HepG2 (cell line): Measurements from ENCODE around the gene TRIM67. TPM values are rescaled to one million over a fixed set of nuclear protein-coding genes. Genes with fewer than 3 reads are reported as not detected.

Experiments
- CCAR2 ChIP-seq: fragments of 200-400 bp; formaldehyde crosslinking; optimal IDR thresholded peaks from 2 replicates; pipeline ENCODE3; 2018; ENCODE audit warnings: low read depth, mild to moderate bottlenecking, low read length, moderate library complexity
- CCDC6 ChIP-seq: sonication (generic); formaldehyde crosslinking; IDR thresholded peaks from 2 replicates; pipeline ENCODE4 v1.8.1; 2022; ENCODE audit warnings: mild to moderate bottlenecking, missing genetic modification reagents, moderate library complexity
- CREM ChIP-seq, 2 experiments: sonication (generic) in 1 of 2; formaldehyde crosslinking in 1 of 2; IDR thresholded peaks; 2 replicates each; pipeline versions ENCODE4 v1.4.0 to v1.6.1; 2016 to 2020; ENCODE audit warnings: antibody characterized with exemption in 1 of 2, mild to moderate bottlenecking in 1 of 2, missing genetic modification reagents in 1 of 2
- DNMT1 ChIP-seq: sonication (generic); formaldehyde crosslinking; IDR thresholded peaks from 2 replicates; pipeline ENCODE4 v1.5.1; 2020; ENCODE audit warnings: mild to moderate bottlenecking, missing genetic modification reagents
- ELF3 ChIP-seq: IDR thresholded peaks from 2 replicates; pipeline ENCODE4 v1.6.1; 2016; ENCODE audit warnings: missing genetic modification reagents, missing compliant biosample characterization
- FOXA1 ChIP-seq, 2 experiments: fragments of 450-650 bp in 1 of 2; sonication (generic) in 1 of 2; formaldehyde crosslinking in 1 of 2; IDR thresholded peaks; 2 replicates each; pipeline versions ENCODE4 v1.4.0 to v1.6.1; 2016 to 2020; ENCODE audit warnings: missing genetic modification reagents in 1 of 2
- FOXK1 ChIP-seq: sonication (generic); formaldehyde crosslinking; IDR thresholded peaks from 2 replicates; pipeline ENCODE4 v1.4.0; 2020; ENCODE audit warnings: low read depth, missing genetic modification reagents, borderline replicate concordance
- HNRNPL ChIP-seq: fragments of 200-400 bp; formaldehyde crosslinking; IDR thresholded peaks from 2 replicates; pipeline ENCODE4 v1.6.1; 2017; ENCODE audit warnings: mild to moderate bottlenecking, low read depth, low read length
- ISL2 ChIP-seq: sonication (generic); formaldehyde crosslinking; IDR thresholded peaks from 2 replicates; pipeline ENCODE4 v1.5.0; 2020; ENCODE audit warnings: missing genetic modification reagents
- JDP2 ChIP-seq: sonication (generic); formaldehyde crosslinking; IDR thresholded peaks from 2 replicates; pipeline ENCODE4 v1.8.1; 2022; ENCODE audit warnings: missing genetic modification reagents, borderline replicate concordance
- KAT7 ChIP-seq: IDR thresholded peaks from 2 replicates; pipeline ENCODE4 v1.6.1; 2018; ENCODE audit warnings: borderline replicate concordance, missing compliant biosample characterization
- KAT8 ChIP-seq: IDR thresholded peaks from 2 replicates; pipeline ENCODE4 v1.6.1; 2016; ENCODE audit warnings: missing genetic modification reagents, missing compliant biosample characterization
- MXD4 ChIP-seq: IDR thresholded peaks from 2 replicates; pipeline ENCODE4 v1.6.1; 2016; ENCODE audit warnings: mild to moderate bottlenecking, missing biosample characterization, missing genetic modification reagents
- RBAK ChIP-seq: sonication (generic); formaldehyde crosslinking; IDR thresholded peaks from 2 replicates; pipeline ENCODE4 v1.5.1; 2020; ENCODE audit warnings: mild to moderate bottlenecking, missing genetic modification reagents
- RCOR2 ChIP-seq: IDR thresholded peaks from 2 replicates; pipeline ENCODE4 v1.6.1; 2016; ENCODE audit warnings: missing biosample characterization, missing genetic modification reagents
- SPEN ChIP-seq: sonication (generic); formaldehyde crosslinking; IDR thresholded peaks from 2 replicates; pipeline ENCODE4 v1.5.1; 2020; ENCODE audit warnings: low read depth, mild to moderate bottlenecking, missing genetic modification reagents
- SSRP1 ChIP-seq: IDR thresholded peaks from 2 replicates; pipeline ENCODE4 v1.6.1; 2016; ENCODE audit warnings: control low read depth
- TEAD3 ChIP-seq: optimal IDR thresholded peaks from 2 replicates; pipeline ENCODE3; 2016; ENCODE audit warnings: borderline replicate concordance
- ZNF703 ChIP-seq: sonication (generic); formaldehyde crosslinking; IDR thresholded peaks from 2 replicates; pipeline ENCODE4 v1.5.1; 2020; ENCODE audit warnings: missing genetic modification reagents, mild to moderate bottlenecking, moderate library complexity, borderline replicate concordance
- ZNF788 ChIP-seq: sonication (generic); formaldehyde crosslinking; IDR thresholded peaks from 2 replicates; pipeline ENCODE4 v1.5.0; 2020; ENCODE audit warnings: mild to moderate bottlenecking, missing genetic modification reagents, borderline replicate concordance
- polyA plus RNA-seq, 8 experiments: library from polyadenylated mRNA; depleted of rRNA in 3 of 8; stranded (reverse) in 7 of 8; unstranded in 1 of 8; fragments of >200 nt; fragmentation: Illumina TruSeq in 4 of 8; extraction: Trizol in 4 of 8; gene quantifications; 2 replicates each; pipeline versions ENCODE4 v1.2.1 to v1.2.3, GENCODE V29; 2011 to 2016; ENCODE audit warnings: low read depth in 4 of 8, missing spikeins in 1 of 8, mixed read lengths in 1 of 8; ENCODE audit not compliant: insufficient read depth in 1 of 8
- total RNA-seq, 5 experiments: library from RNA; depleted of rRNA; stranded (reverse); fragments of >200 nt; fragmentation: Illumina TruSeq; extraction: Trizol; gene quantifications; 2 replicates each; pipeline ENCODE4 v1.2.3, GENCODE V29; 2016; ENCODE audit warnings: low read depth in 1 of 5
- TF ChIP-seq, protein P1 (sequence below): IDR thresholded peaks from 2 replicates; pipeline ENCODE4 v1.6.1; 2012; ENCODE audit warnings: inconsistent platforms
- TF ChIP-seq, protein P2 (sequence below): sonication (generic); formaldehyde crosslinking; IDR thresholded peaks from 2 replicates; pipeline ENCODE4 v1.8.1; 2023; ENCODE audit warnings: mild to moderate bottlenecking, missing genetic modification reagents
- TF ChIP-seq, protein P3 (sequence below): sonication (generic); formaldehyde crosslinking; IDR thresholded peaks from 2 replicates; pipeline ENCODE4 v1.4.0; 2020; ENCODE audit warnings: mild to moderate bottlenecking, missing genetic modification reagents
- TF ChIP-seq, protein P4 (sequence below): sonication (generic); formaldehyde crosslinking; IDR thresholded peaks from 2 replicates; pipeline ENCODE4 v1.8.1; 2023; ENCODE audit warnings: missing genetic modification reagents, mild to moderate bottlenecking, borderline replicate concordance
- TF ChIP-seq, protein P5 (sequence below): sonication (generic); formaldehyde crosslinking; IDR thresholded peaks from 2 replicates; pipeline ENCODE4 v1.4.0; 2020; ENCODE audit warnings: missing genetic modification reagents
- TF ChIP-seq, protein P6 (sequence below): sonication (generic); formaldehyde crosslinking; IDR thresholded peaks from 2 replicates; pipeline ENCODE4 v1.9.0; 2021; ENCODE audit warnings: missing genetic modification reagents, mild to moderate bottlenecking, borderline replicate concordance

The TRIM67 gene
- total and polyA plus RNA-seq, 2 of the 13 experiments (the other 11 are each of a cell fraction or from before 2014, with no cell fraction given): not detected

DNA sequence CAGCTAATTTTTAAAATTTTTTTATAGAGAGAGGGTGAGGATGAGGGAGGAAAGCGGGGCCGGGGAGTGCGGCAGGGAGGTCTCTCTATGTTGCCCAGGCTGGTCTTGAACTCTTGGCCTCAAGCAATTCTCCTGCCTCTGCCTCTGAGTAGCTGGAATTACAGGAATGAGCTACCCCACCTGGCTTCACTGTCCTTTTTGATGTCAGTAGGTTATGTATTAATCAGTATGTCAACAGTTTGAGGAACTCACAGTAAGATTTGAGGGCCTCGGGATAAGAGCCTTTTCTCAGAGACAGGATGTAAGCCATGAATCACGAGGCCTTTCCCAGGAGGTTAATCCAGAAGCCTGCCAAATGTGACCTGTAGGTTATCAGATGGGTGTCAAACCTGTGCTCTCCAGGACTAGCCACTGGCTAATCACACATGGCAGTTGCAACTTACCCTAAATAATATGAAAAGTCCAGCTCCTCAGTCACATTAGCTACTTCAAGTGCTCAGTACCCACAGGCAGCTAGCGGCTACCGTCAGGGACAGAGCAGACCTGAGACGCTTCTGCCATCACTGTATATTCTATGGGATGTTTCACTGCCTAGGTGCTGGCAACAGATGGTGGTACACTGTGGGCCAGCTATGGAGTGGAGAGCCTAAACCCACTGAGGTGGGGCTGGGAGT, 33.1 kb downstream of the TRIM67 start (continued):
- no peak for TF ChIP-seq DNMT1 (CRISPR knock-in tag)
- TF ChIP-seq, protein P1, sequence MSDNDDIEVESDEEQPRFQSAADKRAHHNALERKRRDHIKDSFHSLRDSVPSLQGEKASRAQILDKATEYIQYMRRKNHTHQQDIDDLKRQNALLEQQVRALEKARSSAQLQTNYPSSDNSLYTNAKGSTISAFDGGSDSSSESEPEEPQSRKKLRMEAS: peak; percentile 62
- TF ChIP-seq, protein P2, sequence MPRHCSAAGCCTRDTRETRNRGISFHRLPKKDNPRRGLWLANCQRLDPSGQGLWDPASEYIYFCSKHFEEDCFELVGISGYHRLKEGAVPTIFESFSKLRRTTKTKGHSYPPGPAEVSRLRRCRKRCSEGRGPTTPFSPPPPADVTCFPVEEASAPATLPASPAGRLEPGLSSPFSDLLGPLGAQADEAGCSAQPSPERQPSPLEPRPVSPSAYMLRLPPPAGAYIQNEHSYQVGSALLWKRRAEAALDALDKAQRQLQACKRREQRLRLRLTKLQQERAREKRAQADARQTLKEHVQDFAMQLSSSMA (CRISPR knock-in tag): no peak
- TF ChIP-seq KAT7 (CRISPR knock-in tag): no peak
- TF ChIP-seq CCAR2: no peak
- no peak for TF ChIP-seq HNRNPL
- TF ChIP-seq ELF3: peak; percentile 85
- TF ChIP-seq, protein P3, sequence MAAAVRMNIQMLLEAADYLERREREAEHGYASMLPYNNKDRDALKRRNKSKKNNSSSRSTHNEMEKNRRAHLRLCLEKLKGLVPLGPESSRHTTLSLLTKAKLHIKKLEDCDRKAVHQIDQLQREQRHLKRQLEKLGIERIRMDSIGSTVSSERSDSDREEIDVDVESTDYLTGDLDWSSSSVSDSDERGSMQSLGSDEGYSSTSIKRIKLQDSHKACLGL: no peak
- TF ChIP-seq, protein P4, sequence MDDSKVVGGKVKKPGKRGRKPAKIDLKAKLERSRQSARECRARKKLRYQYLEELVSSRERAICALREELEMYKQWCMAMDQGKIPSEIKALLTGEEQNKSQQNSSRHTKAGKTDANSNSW (CRISPR knock-in tag): no peak
- TF ChIP-seq JDP2 (CRISPR knock-in tag): no peak
- peak; percentile 78; the same call in 1 of the 2 replicates for TF ChIP-seq SPEN (CRISPR knock-in tag)
- TF ChIP-seq ISL2 (CRISPR knock-in tag): peak; percentile 83
- peak; percentile 96 for TF ChIP-seq TEAD3 (CRISPR knock-in tag)
- TF ChIP-seq ZNF703 (CRISPR knock-in tag): peak; percentile 46; the same call in 1 of the 2 replicates
- TF ChIP-seq SSRP1 (CRISPR knock-in tag): no peak
- TF ChIP-seq CREM (IDR thresholded peaks at IDR 0.05): peak; percentile 79
- TF ChIP-seq CREM (CRISPR knock-in tag; IDR thresholded peaks at IDR 0.05): no peak
- TF ChIP-seq FOXK1: peak; percentile 47; the same call in 1 of the 2 replicates
- TF ChIP-seq ZNF788: peak; percentile 74; the same call in 1 of the 2 replicates
- no peak for TF ChIP-seq RBAK (CRISPR knock-in tag)
- TF ChIP-seq KAT8 (CRISPR knock-in tag): peak; percentile 62; the same call in 1 of the 2 replicates
- TF ChIP-seq, protein P5, sequence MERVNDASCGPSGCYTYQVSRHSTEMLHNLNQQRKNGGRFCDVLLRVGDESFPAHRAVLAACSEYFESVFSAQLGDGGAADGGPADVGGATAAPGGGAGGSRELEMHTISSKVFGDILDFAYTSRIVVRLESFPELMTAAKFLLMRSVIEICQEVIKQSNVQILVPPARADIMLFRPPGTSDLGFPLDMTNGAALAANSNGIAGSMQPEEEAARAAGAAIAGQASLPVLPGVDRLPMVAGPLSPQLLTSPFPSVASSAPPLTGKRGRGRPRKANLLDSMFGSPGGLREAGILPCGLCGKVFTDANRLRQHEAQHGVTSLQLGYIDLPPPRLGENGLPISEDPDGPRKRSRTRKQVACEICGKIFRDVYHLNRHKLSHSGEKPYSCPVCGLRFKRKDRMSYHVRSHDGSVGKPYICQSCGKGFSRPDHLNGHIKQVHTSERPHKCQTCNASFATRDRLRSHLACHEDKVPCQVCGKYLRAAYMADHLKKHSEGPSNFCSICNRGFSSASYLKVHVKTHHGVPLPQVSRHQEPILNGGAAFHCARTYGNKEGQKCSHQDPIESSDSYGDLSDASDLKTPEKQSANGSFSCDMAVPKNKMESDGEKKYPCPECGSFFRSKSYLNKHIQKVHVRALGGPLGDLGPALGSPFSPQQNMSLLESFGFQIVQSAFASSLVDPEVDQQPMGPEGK: peak; percentile 62
- TF ChIP-seq CCDC6 (CRISPR knock-in tag): no peak
- peak; percentile 86 for TF ChIP-seq RCOR2
- no peak for TF ChIP-seq MXD4
- no peak for TF ChIP-seq FOXA1 (IDR thresholded peaks at IDR 0.05)
- TF ChIP-seq FOXA1 (CRISPR knock-in tag; IDR thresholded peaks at IDR 0.05): peak; percentile 83
- TF ChIP-seq, protein P6, sequence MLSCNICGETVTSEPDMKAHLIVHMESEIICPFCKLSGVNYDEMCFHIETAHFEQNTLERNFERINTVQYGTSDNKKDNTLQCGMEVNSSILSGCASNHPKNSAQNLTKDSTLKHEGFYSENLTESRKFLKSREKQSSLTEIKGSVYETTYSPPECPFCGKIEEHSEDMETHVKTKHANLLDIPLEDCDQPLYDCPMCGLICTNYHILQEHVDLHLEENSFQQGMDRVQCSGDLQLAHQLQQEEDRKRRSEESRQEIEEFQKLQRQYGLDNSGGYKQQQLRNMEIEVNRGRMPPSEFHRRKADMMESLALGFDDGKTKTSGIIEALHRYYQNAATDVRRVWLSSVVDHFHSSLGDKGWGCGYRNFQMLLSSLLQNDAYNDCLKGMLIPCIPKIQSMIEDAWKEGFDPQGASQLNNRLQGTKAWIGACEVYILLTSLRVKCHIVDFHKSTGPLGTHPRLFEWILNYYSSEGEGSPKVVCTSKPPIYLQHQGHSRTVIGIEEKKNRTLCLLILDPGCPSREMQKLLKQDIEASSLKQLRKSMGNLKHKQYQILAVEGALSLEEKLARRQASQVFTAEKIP: no peak
